Measurements from ENCODE around the gene AMACR. TPM values are rescaled to one million over a fixed set of nuclear protein-coding genes. Genes with fewer than 3 reads are reported as not detected.

The AMACR gene
- total and polyA plus RNA-seq, 2 of the 13 experiments (the other 11 are each of a cell fraction or from before 2014, with no cell fraction given): 8.9 to 19.7 TPM

DNA sequence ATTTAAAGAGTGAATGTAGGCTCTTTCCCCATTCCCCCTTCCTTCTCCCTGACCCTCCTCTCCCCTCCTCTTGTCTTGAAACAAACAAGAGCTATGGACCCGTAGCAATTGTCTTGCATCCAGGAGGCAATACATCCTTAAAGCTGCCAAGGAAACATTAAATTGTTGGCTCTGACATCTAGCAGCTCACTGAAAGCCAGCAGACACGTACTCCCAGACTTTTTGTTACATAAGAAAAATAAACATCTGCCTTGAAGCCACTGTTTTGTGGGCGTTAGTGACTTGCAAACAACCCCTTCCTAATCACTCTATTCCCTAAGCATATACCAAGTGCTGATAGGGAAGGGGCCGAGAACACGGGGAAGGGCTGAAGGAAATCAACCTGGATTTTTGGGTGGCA, 32.0 kb downstream of the AMACR start (continued):
- no peak for TF ChIP-seq ZNF710 (CRISPR knock-in tag; IDR thresholded peaks at IDR 0.05; ENCODE audit: borderline replicate concordance)
- no peak for TF ChIP-seq ZNF841 (CRISPR knock-in tag; IDR thresholded peaks at IDR 0.05; ENCODE audit: borderline replicate concordance)
- no peak for TF ChIP-seq KDM3A (CRISPR knock-in tag; IDR thresholded peaks at IDR 0.05; ENCODE audit: low read depth)
- no peak for TF ChIP-seq TP53 (CRISPR knock-in tag; conservative IDR thresholded peaks at IDR 0.05)
- no peak for TF ChIP-seq SIN3B (IDR thresholded peaks at IDR 0.05; ENCODE audit: low read length)
- no peak for TF ChIP-seq ZBTB14 (CRISPR knock-in tag; IDR thresholded peaks at IDR 0.05)
- TF ChIP-seq, protein P1, sequence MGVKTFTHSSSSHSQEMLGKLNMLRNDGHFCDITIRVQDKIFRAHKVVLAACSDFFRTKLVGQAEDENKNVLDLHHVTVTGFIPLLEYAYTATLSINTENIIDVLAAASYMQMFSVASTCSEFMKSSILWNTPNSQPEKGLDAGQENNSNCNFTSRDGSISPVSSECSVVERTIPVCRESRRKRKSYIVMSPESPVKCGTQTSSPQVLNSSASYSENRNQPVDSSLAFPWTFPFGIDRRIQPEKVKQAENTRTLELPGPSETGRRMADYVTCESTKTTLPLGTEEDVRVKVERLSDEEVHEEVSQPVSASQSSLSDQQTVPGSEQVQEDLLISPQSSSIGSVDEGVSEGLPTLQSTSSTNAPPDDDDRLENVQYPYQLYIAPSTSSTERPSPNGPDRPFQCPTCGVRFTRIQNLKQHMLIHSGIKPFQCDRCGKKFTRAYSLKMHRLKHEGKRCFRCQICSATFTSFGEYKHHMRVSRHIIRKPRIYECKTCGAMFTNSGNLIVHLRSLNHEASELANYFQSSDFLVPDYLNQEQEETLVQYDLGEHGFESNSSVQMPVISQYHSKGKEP (CRISPR knock-in tag; IDR thresholded peaks at IDR 0.05): no peak

GRCh38 chr5:33973271-33973670, 34.6 kb downstream of the AMACR start:
- no peak overlapping the region for H3K4me2 ChIP-seq (ENCODE audit: low read depth, low read length)
- FAIRE-seq: no peak
- ChIA-PET POLR2A (no interaction called here), CTCF (ENCODE audit: low intra/inter-chr PET ratio, low total read pairs) (no interaction called here)
- in situ Hi-C loops (cut with HindIII; ENCODE audit: extremely low pct_ligation_motif_present, low pct_unique_long_range_greater_than_20kb): no loop called here
- no peaks in the 10 kb centered on the region for H3K79me2 ChIP-seq (ENCODE audit: insufficient read depth, low read length)
- H3K27ac ChIP-seq (ENCODE audit: extremely low read length, insufficient read depth, low read length): no peak overlapping the region
- no peak for DNase-seq (ENCODE audit: low spot score)
- BruUV-seq (replicated peaks): no TSS peak
- H3K9ac ChIP-seq (ENCODE audit: insufficient read depth, low read depth, low read length): no peak overlapping the region
- H3K4me3 ChIP-seq (replicated peaks in 1 of 3; ENCODE audit: insufficient read depth in 1 of 3, low read depth in 2 of 3, low read length in 3 of 3): no peak overlapping the region
- no peaks in the 10 kb centered on the region; a peak in 1 of 5 replicates for H3K27me3 ChIP-seq (ENCODE audit: control insufficient read depth in 1 of 2, insufficient read depth in 2 of 2, low read length in 2 of 2)
- H3K9me3 ChIP-seq (ENCODE audit: low read length): no peaks in the 10 kb centered on the region
- intact Hi-C loops (cut with micrococcal nuclease; ENCODE audit: unreplicated experiment): no loop called here
- H3K36me3 ChIP-seq (replicated peaks in 1 of 2; ENCODE audit: control insufficient read depth in 1 of 2, insufficient read depth in 2 of 2, low read length in 2 of 2): no peaks in the 10 kb centered on the region
- H4K20me1 ChIP-seq (ENCODE audit: insufficient read depth, low read length): no peaks in the 10 kb centered on the region
- ATAC-seq: no peak
- no peaks in the 10 kb centered on the region; the same call in 1 of the 2 replicates for H3K4me1 ChIP-seq (ENCODE audit: insufficient read depth, low read length)
- WGBS (ENCODE audit: low lambda C conversion rate): 2% methylated on average over 2 of the region's 2 CpGs
- no peak overlapping the region for H2AFZ ChIP-seq (ENCODE audit: low read length)
- TF ChIP-seq FOXO1 (CRISPR knock-in tag; IDR thresholded peaks at IDR 0.05) (no peak), ZNF563 (CRISPR knock-in tag; IDR thresholded peaks at IDR 0.05) (no peak), IKZF4 (CRISPR knock-in tag; IDR thresholded peaks at IDR 0.05; ENCODE audit: borderline replicate concordance, low read depth, not compliant biosample characterization) (no peak), JUN (CRISPR knock-in tag; IDR thresholded peaks at IDR 0.05) (no peak), ZNF737 (CRISPR knock-in tag; IDR thresholded peaks at IDR 0.05; ENCODE audit: borderline replicate concordance) (no peak), STAT6 (CRISPR knock-in tag; IDR thresholded peaks at IDR 0.05; ENCODE audit: borderline replicate concordance) (no peak), KLF15 (CRISPR knock-in tag; IDR thresholded peaks at IDR 0.05; ENCODE audit: borderline replicate concordance) (no peak)
- TF ChIP-seq, protein P2, sequence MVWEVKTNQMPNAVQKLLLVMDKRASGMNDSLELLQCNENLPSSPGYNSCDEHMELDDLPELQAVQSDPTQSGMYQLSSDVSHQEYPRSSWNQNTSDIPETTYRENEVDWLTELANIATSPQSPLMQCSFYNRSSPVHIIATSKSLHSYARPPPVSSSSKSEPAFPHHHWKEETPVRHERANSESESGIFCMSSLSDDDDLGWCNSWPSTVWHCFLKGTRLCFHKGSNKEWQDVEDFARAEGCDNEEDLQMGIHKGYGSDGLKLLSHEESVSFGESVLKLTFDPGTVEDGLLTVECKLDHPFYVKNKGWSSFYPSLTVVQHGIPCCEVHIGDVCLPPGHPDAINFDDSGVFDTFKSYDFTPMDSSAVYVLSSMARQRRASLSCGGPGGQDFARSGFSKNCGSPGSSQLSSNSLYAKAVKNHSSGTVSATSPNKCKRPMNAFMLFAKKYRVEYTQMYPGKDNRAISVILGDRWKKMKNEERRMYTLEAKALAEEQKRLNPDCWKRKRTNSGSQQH (CRISPR knock-in tag; IDR thresholded peaks at IDR 0.05; ENCODE audit: low read depth): no peak
